ENCODE measurements around the gene C3. TPM values are rescaled to one million over a fixed set of nuclear protein-coding genes. Genes with fewer than 3 reads are reported as not detected.
"Not testable (repeated sequence)": the region's sequence is repeated elsewhere in the genome, so short reads cannot be mapped to it uniquely, and the experiment has no call there.

Gene C3
- total RNA-seq, 1 experiment from 2014 or later = not detected

DNA sequence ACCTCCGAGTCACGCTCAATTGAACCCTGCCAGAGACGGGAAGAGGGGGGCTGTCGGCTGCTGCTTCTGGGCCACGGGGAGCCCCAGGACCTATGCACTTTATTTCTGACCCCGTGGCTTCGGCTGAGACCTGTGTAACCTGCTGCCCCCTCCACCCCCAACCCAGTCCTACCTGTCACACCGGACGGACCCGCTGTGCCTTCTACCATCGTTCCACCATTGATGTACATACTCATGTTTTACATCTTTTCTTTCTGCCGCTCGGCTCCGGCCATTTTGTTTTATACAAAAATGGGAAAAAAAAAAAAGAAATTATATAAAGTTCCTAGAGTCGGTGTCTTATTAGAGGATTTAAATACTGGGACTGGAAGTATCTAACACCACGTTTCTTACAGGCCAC lies 30.7 kb upstream of the C3 start:
- no peaks in the 10 kb centered on the region for H3K9me3 ChIP-seq (ENCODE audit: low read length)
- H3K36me3 ChIP-seq (ENCODE audit: insufficient read depth, low read length) = no peaks in the 10 kb centered on the region
- no peaks in the 10 kb centered on the region for H4K20me1 ChIP-seq (ENCODE audit: insufficient read depth, low read depth, low read length)

DNA sequence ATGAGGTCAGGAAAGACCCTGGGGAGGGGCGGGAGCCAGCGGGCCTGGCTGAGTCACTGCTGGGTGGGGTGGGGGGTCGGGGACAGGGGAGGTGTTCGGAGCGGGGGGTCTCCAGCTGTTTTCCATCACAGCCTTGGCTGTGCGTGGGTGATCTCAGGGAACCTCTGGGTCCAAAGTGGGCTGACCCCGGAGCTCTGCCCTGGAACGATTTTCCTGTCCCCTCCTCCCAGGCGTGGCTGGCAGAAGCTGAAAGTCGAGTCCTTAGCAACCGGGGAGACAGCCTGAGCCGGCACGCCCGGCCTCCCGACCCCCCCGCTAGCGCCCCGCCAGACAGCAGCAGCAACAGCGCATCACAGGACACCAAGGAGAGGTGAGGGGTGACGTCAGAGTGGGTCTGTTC lies 29.6 kb upstream of the C3 start:
- no peaks in the 10 kb centered on the region for H3K36me3 ChIP-seq (ENCODE audit: insufficient read depth, low read length)

More for the DNA sequence above, 30.7 kb upstream of the C3 start:
- H3K79me2 ChIP-seq (ENCODE audit: low read length) = no peaks in the 10 kb centered on the region
- H3K4me2 ChIP-seq (ENCODE audit: low read depth, low read length, poor library complexity, severe bottlenecking) = no peak overlapping the region
- no peaks in the 10 kb centered on the region for H3K27me3 ChIP-seq (ENCODE audit: low read length)
- no peak overlapping the region for H3K27ac ChIP-seq (ENCODE audit: low read length)
- no peak overlapping the region for H2AFZ ChIP-seq (ENCODE audit: low read length)
- H3K4me3 ChIP-seq (ENCODE audit: low read length) = no peak overlapping the region
- no peak for DNase-seq
- no peak overlapping the region for H3K9ac ChIP-seq (ENCODE audit: low read length)
- peaks cover 6% of the 10 kb centered on the region for H3K4me1 ChIP-seq (ENCODE audit: low read length)
- no peaks in the 10 kb centered on the region for H3K9me2 ChIP-seq (replicated peaks; ENCODE audit: insufficient read depth, low read length)

DNA sequence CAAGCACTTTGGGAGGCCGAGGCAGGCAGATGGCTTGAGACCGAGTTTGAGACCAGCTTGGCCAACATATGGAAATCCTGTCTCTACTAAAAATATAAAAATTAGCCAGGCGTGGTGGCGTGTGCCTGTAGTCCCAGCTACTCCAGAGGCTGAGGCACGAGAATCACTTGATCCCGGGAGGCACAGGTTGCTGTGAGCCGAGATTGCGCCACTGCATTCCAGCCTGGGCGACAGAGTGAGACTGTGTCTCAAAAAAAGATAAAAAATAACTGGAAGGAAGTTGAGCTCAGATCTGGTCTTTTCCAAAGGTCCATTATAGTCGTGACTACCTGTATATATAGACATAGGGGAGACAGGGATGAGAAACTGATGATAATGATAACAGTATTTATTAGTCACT lies 28.1 kb upstream of the C3 start:
- H3K9ac ChIP-seq (ENCODE audit: low read length); H3K4me1 ChIP-seq (ENCODE audit: low read length); H2AFZ ChIP-seq (ENCODE audit: low read length); H3K4me3 ChIP-seq (ENCODE audit: low read length); H3K4me2 ChIP-seq (ENCODE audit: low read depth, low read length, poor library complexity, severe bottlenecking); H3K27ac ChIP-seq (ENCODE audit: low read length); H3K9me2 ChIP-seq (replicated peaks; ENCODE audit: insufficient read depth, low read length); H3K36me3 ChIP-seq (ENCODE audit: insufficient read depth, low read length); H4K20me1 ChIP-seq (ENCODE audit: insufficient read depth, low read depth, low read length); H3K27me3 ChIP-seq (ENCODE audit: low read length); DNase-seq; H3K9me3 ChIP-seq (ENCODE audit: low read length); H3K79me2 ChIP-seq (ENCODE audit: low read length): not testable (repeated sequence)

More for the DNA sequence above, 29.6 kb upstream of the C3 start:
- Histone ChIP-seq H3K27ac (ENCODE audit: low read length) (no peak overlapping the region), H3K9me2 (replicated peaks; ENCODE audit: insufficient read depth, low read length) (no peaks in the 10 kb centered on the region), H3K9ac (ENCODE audit: low read length) (no peak overlapping the region), H3K27me3 (ENCODE audit: low read length) (no peaks in the 10 kb centered on the region), H3K79me2 (ENCODE audit: low read length) (no peaks in the 10 kb centered on the region), H2AFZ (ENCODE audit: low read length) (no peak overlapping the region), H3K4me2 (ENCODE audit: low read depth, low read length, poor library complexity, severe bottlenecking) (no peak overlapping the region), H3K9me3 (ENCODE audit: low read length) (no peaks in the 10 kb centered on the region), H4K20me1 (ENCODE audit: insufficient read depth, low read depth, low read length) (no peaks in the 10 kb centered on the region), H3K4me3 (ENCODE audit: low read length) (no peak overlapping the region), H3K4me1 (ENCODE audit: low read length) (peaks cover 6% of the 10 kb centered on the region)
- DNase-seq = no peak

DNA sequence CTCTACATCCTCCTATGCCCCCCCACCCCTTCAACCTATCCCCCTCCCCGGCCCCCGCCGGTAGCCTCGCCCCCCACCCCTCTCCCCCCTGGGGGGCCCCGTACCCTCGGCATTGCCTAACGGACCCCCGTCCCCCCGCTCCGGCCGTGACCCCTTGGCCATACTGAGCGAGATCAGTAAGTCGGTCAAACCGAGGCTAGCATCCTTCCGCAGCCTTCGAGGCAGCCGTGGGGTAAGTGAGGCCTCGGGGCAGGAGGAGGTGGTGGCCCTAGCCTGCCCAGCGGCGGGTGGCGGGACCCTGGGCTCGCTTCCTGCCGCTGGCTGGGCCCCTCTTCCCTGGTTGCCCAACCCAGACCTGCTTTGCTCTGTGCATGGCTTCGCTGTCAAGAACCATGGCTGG lies 25.5 kb upstream of the C3 start:
- no peak for DNase-seq
- no peak overlapping the region for H3K27ac ChIP-seq (ENCODE audit: low read length)
- no peaks in the 10 kb centered on the region for H3K27me3 ChIP-seq (ENCODE audit: low read length)
- no peak overlapping the region for H3K4me2 ChIP-seq (ENCODE audit: low read depth, low read length, poor library complexity, severe bottlenecking)
- no peaks in the 10 kb centered on the region for H3K9me2 ChIP-seq (replicated peaks; ENCODE audit: insufficient read depth, low read length)
- no peak overlapping the region for H3K9ac ChIP-seq (ENCODE audit: low read length)
- peaks cover 6% of the 10 kb centered on the region for H3K4me1 ChIP-seq (ENCODE audit: low read length)
- H3K36me3 ChIP-seq (ENCODE audit: insufficient read depth, low read length) = no peaks in the 10 kb centered on the region
- H4K20me1 ChIP-seq (ENCODE audit: insufficient read depth, low read depth, low read length) = no peaks in the 10 kb centered on the region
- no peak overlapping the region for H3K4me3 ChIP-seq (ENCODE audit: low read length)
- H2AFZ ChIP-seq (ENCODE audit: low read length) = no peak overlapping the region
- H3K79me2 ChIP-seq (ENCODE audit: low read length) = no peaks in the 10 kb centered on the region
- no peaks in the 10 kb centered on the region for H3K9me3 ChIP-seq (ENCODE audit: low read length)

DNA sequence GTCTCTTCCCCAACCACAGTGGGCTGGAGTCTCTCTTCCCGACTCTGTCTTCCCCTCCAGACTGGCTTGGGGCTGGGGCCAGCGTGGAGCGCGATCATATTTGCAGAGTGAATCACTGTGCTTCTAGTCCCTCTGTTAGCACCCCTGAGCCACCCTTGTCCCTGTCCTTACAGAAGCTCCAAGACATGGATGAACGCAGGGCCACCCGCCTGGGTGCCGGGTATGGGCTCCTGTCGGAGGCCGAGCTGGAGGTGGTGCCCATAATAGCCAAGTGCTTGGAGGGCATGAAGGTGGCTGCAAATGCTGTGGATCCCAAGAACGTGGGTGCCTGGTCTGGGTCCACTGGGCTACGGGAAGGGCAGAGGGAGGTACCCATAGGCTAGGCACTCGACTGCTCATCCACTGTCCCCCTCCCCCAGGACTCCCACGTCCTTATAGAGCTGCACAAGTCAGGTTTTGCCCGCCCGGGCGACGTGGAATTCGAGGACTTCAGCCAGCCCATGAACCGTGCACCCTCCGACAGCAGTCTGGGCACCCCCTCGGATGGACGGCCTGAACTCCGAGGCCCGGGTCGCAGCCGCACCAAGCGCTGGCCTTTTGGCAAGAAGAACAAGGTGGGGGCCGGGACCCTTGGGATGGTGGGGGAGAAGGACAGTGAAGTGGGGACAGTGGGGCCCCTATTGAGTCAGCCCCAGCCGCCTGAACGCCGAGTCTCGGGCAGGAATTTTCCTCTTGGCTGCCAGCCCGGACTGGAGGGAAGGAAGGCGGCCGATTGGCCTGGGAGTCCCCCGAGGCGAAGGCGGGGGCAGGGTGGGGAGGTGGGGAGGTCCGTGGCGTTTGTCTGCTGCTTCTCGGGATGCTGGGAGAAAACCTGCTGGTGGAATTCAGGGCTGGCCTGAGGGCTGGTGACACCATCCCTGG lies 24.2 kb upstream of the C3 start:
- Histone ChIP-seq H3K9ac (ENCODE audit: low read length) (no peak overlapping the region), H3K9me3 (ENCODE audit: low read length) (no peaks in the 10 kb centered on the region), H3K36me3 (ENCODE audit: insufficient read depth, low read length) (no peaks in the 10 kb centered on the region), H3K27ac (ENCODE audit: low read length) (no peak overlapping the region), H3K27me3 (ENCODE audit: low read length) (no peaks in the 10 kb centered on the region), H2AFZ (ENCODE audit: low read length) (no peak overlapping the region), H4K20me1 (ENCODE audit: insufficient read depth, low read depth, low read length) (no peaks in the 10 kb centered on the region), H3K9me2 (replicated peaks; ENCODE audit: insufficient read depth, low read length) (no peaks in the 10 kb centered on the region), H3K79me2 (ENCODE audit: low read length) (no peaks in the 10 kb centered on the region), H3K4me3 (ENCODE audit: low read length) (no peak overlapping the region), H3K4me1 (ENCODE audit: low read length) (peaks cover 19% of the 10 kb centered on the region), H3K4me2 (ENCODE audit: low read depth, low read length, poor library complexity, severe bottlenecking) (no peak overlapping the region)
- no peak for DNase-seq

DNA sequence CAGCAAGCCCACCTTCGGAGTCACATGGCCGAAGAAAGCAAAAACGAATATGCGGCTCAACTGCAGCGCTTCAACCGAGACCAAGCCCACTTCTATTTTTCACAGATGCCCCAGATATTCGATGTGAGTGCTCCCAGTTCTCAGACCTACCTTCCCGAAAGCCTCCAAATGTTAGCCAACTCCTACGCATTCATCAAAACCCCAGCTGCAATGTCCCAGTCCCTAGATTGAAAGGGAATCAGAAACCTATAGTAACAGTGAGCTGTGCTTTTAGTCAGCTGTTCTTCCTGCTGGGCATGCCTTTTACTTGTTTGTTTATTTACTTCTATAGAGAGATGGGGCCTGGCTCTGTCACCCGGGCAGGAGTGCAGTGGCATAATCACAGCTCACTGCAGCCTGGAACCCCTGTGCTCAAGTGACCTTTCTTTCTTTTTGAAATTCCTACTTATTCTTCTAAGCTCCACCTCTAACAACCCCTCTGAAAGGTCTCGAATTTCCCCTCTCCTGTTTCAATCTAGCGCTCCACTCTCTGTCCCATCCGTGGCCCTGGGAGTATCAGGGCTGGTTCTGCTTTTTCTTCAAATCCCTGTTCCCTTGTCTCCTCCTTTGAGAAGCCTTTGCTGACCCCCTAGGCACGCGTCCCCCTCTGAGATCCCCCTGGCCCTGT lies 23.4 kb upstream of the C3 start:
- H3K9ac ChIP-seq (ENCODE audit: low read length) = no peak overlapping the region
- peaks cover 24% of the 10 kb centered on the region for H3K4me1 ChIP-seq (ENCODE audit: low read length)
- no peaks in the 10 kb centered on the region for H3K27me3 ChIP-seq (ENCODE audit: low read length)
- H3K9me3 ChIP-seq (ENCODE audit: low read length) = no peaks in the 10 kb centered on the region
- H3K4me3 ChIP-seq (ENCODE audit: low read length) = no peak overlapping the region
- no peaks in the 10 kb centered on the region for H4K20me1 ChIP-seq (ENCODE audit: insufficient read depth, low read depth, low read length)
- H2AFZ ChIP-seq (ENCODE audit: low read length) = no peak overlapping the region
- H3K79me2 ChIP-seq (ENCODE audit: low read length) = no peaks in the 10 kb centered on the region
- no peak for DNase-seq
- no peak overlapping the region for H3K4me2 ChIP-seq (ENCODE audit: low read depth, low read length, poor library complexity, severe bottlenecking)
- no peaks in the 10 kb centered on the region for H3K36me3 ChIP-seq (ENCODE audit: insufficient read depth, low read length)
- no peak overlapping the region for H3K27ac ChIP-seq (ENCODE audit: low read length)
- no peaks in the 10 kb centered on the region for H3K9me2 ChIP-seq (replicated peaks; ENCODE audit: insufficient read depth, low read length)

DNA sequence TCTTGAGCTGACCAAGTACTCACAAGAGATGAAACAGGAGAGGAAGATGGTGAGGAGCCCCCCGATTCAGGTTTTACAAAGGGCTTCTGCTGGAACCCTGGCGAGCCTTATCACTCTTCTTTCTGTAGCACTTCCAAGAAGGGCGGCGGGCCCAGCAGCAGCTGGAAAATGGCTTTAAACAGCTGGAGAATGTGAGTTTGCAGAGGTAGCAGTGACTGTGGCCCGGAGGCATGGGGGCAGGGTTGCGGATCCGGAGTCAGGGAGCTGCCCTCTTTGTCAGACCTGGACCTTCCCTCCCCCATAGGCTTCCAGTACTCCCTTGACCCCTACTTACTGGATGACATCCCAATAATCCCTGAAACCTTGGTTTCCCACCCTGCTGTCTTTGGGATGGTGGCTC lies 22.6 kb upstream of the C3 start:
- Histone ChIP-seq H3K4me1 (ENCODE audit: low read length) (peaks cover 31% of the 10 kb centered on the region), H3K36me3 (ENCODE audit: insufficient read depth, low read length) (no peaks in the 10 kb centered on the region), H3K9me2 (replicated peaks; ENCODE audit: insufficient read depth, low read length) (no peaks in the 10 kb centered on the region), H3K4me3 (ENCODE audit: low read length) (no peak overlapping the region), H3K4me2 (ENCODE audit: low read depth, low read length, poor library complexity, severe bottlenecking) (no peak overlapping the region), H4K20me1 (ENCODE audit: insufficient read depth, low read depth, low read length) (no peaks in the 10 kb centered on the region), H3K9me3 (ENCODE audit: low read length) (no peaks in the 10 kb centered on the region), H3K9ac (ENCODE audit: low read length) (no peak overlapping the region), H3K27me3 (ENCODE audit: low read length) (no peaks in the 10 kb centered on the region), H3K79me2 (ENCODE audit: low read length) (no peaks in the 10 kb centered on the region), H2AFZ (ENCODE audit: low read length) (no peak overlapping the region), H3K27ac (ENCODE audit: low read length) (no peak overlapping the region)
- no peak for DNase-seq

DNA sequence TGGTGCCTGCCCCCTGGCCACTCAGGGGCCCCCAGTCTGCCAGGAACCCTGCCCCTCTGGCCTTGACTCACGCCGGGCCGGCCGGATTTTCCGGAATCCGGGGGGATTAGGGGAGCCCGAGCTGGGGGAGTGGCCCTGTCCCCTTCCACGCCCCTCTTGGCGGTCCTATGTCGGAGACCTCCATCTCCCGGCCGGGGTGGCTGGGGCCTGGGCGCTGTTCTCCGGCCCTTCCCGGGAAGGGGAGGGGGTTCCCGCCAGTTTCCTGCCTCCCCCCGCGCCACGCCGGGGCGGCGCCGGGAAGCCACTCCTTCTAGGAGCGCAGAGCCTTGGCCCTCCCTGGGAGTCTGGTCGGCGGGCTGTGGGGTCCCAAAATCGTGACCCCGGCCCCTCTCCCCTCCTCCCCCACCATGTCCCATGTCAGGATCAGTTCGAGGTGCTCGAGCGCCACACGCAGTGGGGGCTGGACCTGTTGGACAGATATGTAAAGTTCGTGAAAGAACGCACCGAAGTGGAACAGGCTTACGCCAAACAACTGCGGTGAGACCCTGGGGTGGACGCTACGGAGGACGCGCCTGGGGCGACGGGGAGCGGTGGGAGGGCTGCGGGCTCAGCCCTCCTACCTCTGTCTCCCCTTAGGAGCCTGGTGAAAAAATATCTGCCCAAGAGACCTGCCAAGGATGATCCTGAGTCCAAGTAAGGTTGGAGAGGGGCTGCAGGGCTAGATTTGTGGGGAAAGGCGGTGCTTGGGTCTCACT lies 20.3 kb upstream of the C3 start:
- peaks cover 39% of the 10 kb centered on the region for H3K4me1 ChIP-seq (ENCODE audit: low read length)
- H4K20me1 ChIP-seq (ENCODE audit: insufficient read depth, low read depth, low read length) = no peaks in the 10 kb centered on the region
- no peaks in the 10 kb centered on the region for H3K36me3 ChIP-seq (ENCODE audit: insufficient read depth, low read length)
- no peaks in the 10 kb centered on the region for H3K9me3 ChIP-seq (ENCODE audit: low read length)
- H3K4me3 ChIP-seq (ENCODE audit: low read length) = peak overlapping the region; percentile 81
- peak overlapping the region; percentile 78 for H3K9ac ChIP-seq (ENCODE audit: low read length)
- H3K79me2 ChIP-seq (ENCODE audit: low read length) = no peaks in the 10 kb centered on the region
- H3K27ac ChIP-seq (ENCODE audit: low read length) = peak overlapping the region; percentile 39
- no peaks in the 10 kb centered on the region for H3K9me2 ChIP-seq (replicated peaks; ENCODE audit: insufficient read depth, low read length)
- H2AFZ ChIP-seq (ENCODE audit: low read length) = no peak overlapping the region; the same call in 1 of the 2 replicates
- H3K4me2 ChIP-seq (ENCODE audit: low read depth, low read length, poor library complexity, severe bottlenecking) = peak overlapping the region; percentile 81
- H3K27me3 ChIP-seq (ENCODE audit: low read length) = no peaks in the 10 kb centered on the region
- peak; percentile 69 for DNase-seq

Measured in Karpas-422 (cell line).